Neuronal stem cell (in vitro differentiated cells): Measurements from ENCODE around the gene ATP8A2.

Experiments
- DNase-seq: peaks from one replicate; pipeline ENCODE4 v3.0.0-alpha.2; 2013; ENCODE audit warnings: low spot score
- H2AFZ ChIP-seq: one replicate; pipeline ENCODE4 v1.6.1; 2013; ENCODE audit warnings: mild to moderate bottlenecking, low read length, inconsistent platforms
- H2AK5ac ChIP-seq: 2 replicates; pipeline ENCODE4 v1.6.1; 2013; ENCODE audit warnings: low read depth, mild to moderate bottlenecking, inconsistent platforms, low read length, moderate library complexity, mixed read lengths
- H2BK120ac ChIP-seq: 2 replicates; pipeline ENCODE4 v1.6.1; 2013; ENCODE audit warnings: low read depth, mild to moderate bottlenecking, inconsistent platforms, low read length, moderate library complexity, mixed read lengths
- H2BK12ac ChIP-seq: one replicate; pipeline ENCODE4 v1.6.1; 2013; ENCODE audit warnings: low read length, inconsistent platforms
- H2BK15ac ChIP-seq: 2 replicates; pipeline ENCODE4 v1.6.1; 2013; ENCODE audit warnings: mild to moderate bottlenecking, low read length, inconsistent platforms, mixed read lengths
- H2BK5ac ChIP-seq: one replicate; pipeline ENCODE4 v1.6.1; 2013; ENCODE audit warnings: inconsistent platforms, mild to moderate bottlenecking, low read length, moderate library complexity
- H3K14ac ChIP-seq: one replicate; pipeline ENCODE4 v1.6.1; 2013; ENCODE audit warnings: low read length, inconsistent platforms
- H3K18ac ChIP-seq: 2 replicates; pipeline ENCODE4 v1.6.1; 2013; ENCODE audit warnings: low read length, inconsistent platforms
- H3K23ac ChIP-seq: 2 replicates; pipeline ENCODE4 v1.6.1; 2013; ENCODE audit warnings: low read depth, mild to moderate bottlenecking, mixed read lengths, low read length, inconsistent platforms; ENCODE audit not compliant: poor library complexity
- H3K27ac ChIP-seq: replicated peaks from 3 replicates; pipeline ENCODE4 v1.5.1; 2013; ENCODE audit warnings: low read length, inconsistent platforms
- H3K27me3 ChIP-seq, 3 experiments: 2 replicates each; pipeline ENCODE4 v1.6.1; 2013; ENCODE audit warnings: low read length in 3 of 3, mild to moderate bottlenecking in 2 of 3, inconsistent platforms in 1 of 3, low read depth in 1 of 3, mixed read lengths in 1 of 3, moderate library complexity in 1 of 3; ENCODE audit not compliant: control insufficient read depth in 3 of 3, insufficient read depth in 3 of 3
- H3K36me3 ChIP-seq, 2 donors: replicated peaks in 1 of 2; 2 replicates each; pipeline ENCODE4 v1.6.1; 2013; ENCODE audit warnings: low read length in 2 of 2; ENCODE audit not compliant: control insufficient read depth in 2 of 2, insufficient read depth in 2 of 2
- H3K4ac ChIP-seq: 2 replicates; pipeline ENCODE4 v1.6.1; 2013; ENCODE audit warnings: inconsistent platforms, mild to moderate bottlenecking, low read length, moderate library complexity
- H3K4me1 ChIP-seq, 2 donors: 1 replicate in 1 of 2; 2 replicates in 1 of 2; pipeline ENCODE4 v1.6.1; 2013; ENCODE audit warnings: low read length in 2 of 2, low read depth in 1 of 2; ENCODE audit not compliant: control insufficient read depth in 2 of 2, insufficient read depth in 1 of 2
- H3K4me2 ChIP-seq: one replicate; pipeline ENCODE4 v1.6.1; 2013; ENCODE audit warnings: mild to moderate bottlenecking, low read length, inconsistent platforms; ENCODE audit not compliant: insufficient read depth, poor library complexity, severe bottlenecking
- H3K4me3 ChIP-seq, 2 donors: 2 replicates each; pipeline ENCODE4 v1.5.1; 2013; ENCODE audit warnings: low read length in 2 of 2, mild to moderate bottlenecking in 2 of 2, inconsistent platforms in 1 of 2, moderate library complexity in 1 of 2
- H3K79me1 ChIP-seq: one replicate; pipeline ENCODE4 v1.6.1; 2013; ENCODE audit warnings: low read depth, mild to moderate bottlenecking, inconsistent platforms, low read length, moderate library complexity
- H3K9ac ChIP-seq: one replicate; pipeline ENCODE4 v1.6.1; 2013; ENCODE audit warnings: mild to moderate bottlenecking, low read depth, low read length, inconsistent platforms; ENCODE audit not compliant: poor library complexity
- H3K9me3 ChIP-seq, 2 donors: replicated peaks in 1 of 2; 2 replicates each; pipeline versions ENCODE3 to v1.6.1; 2013; ENCODE audit warnings: low read length in 2 of 2, mild to moderate bottlenecking in 2 of 2, inconsistent platforms in 1 of 2, low read depth in 1 of 2, mixed read lengths in 1 of 2, moderate library complexity in 1 of 2; ENCODE audit not compliant: control insufficient read depth in 2 of 2, insufficient read depth in 1 of 2
- H4K8ac ChIP-seq: one replicate; pipeline ENCODE4 v1.6.1; 2013; ENCODE audit warnings: low read depth, mild to moderate bottlenecking, inconsistent platforms, low read length, moderate library complexity
- H4K91ac ChIP-seq: one replicate; pipeline ENCODE4 v1.6.1; 2013; ENCODE audit warnings: low read length, low read depth, mild to moderate bottlenecking, inconsistent platforms; ENCODE audit not compliant: poor library complexity
- WGBS, 2 donors: extraction: QIAGEN DNeasy Blood & Tissue Kit; methylation state at CpG; one replicate each; pipeline ENCODE4 v1.1.7; 2013; ENCODE audit warnings: missing lambda C conversion rate in 2 of 2, mixed read lengths in 1 of 2; ENCODE audit not compliant: insufficient read length in 2 of 2, insufficient replicate concordance in 1 of 2; ENCODE audit errors: extremely low coverage in 2 of 2; 5-methylcytosine and 5-hydroxymethylcytosine counted together

ATP8A2 gene

GRCh38 chr13:25502031-25502430 lies 130.3 kb downstream of the ATP8A2 start:
- Histone ChIP-seq H3K4ac (no peak overlapping the region), H3K27ac (no peak overlapping the region), H3K79me1 (no peaks in the 10 kb centered on the region), H3K9me3 (peaks cover 0 to 2% of the 10 kb centered on the region in 2 donors), H3K14ac (no peak overlapping the region), H2BK120ac (no peak overlapping the region), H2AFZ (no peak overlapping the region), H2BK15ac (no peak overlapping the region), H3K4me3 (no peak overlapping the region), H3K9ac (no peak overlapping the region), H3K4me1 (no peaks in the 10 kb centered on the region), H3K4me2 (no peak overlapping the region), H2BK12ac (no peak overlapping the region), H3K18ac (no peak overlapping the region), H4K91ac (no peak overlapping the region), H3K27me3 (no peaks in the 10 kb centered on the region), H4K8ac (no peak overlapping the region), H3K36me3 (no peaks in the 10 kb centered on the region), H2BK5ac (no peak overlapping the region), H3K23ac (no peak overlapping the region), H2AK5ac (no peak overlapping the region)
- DNase-seq, result no peak
- no CpG with 5 or more reads among the region's 3 CpGs for WGBS, 2 donors

- H2AK5ac ChIP-seq, result no peak overlapping the region
- no peak overlapping the region for H2BK15ac ChIP-seq
- no peak overlapping the region for H3K27ac ChIP-seq
- no peaks in the 10 kb centered on the region for H3K4me1 ChIP-seq
- WGBS, 2 donors, result no CpG with 5 or more reads among the region's 6 CpGs
- no peak for DNase-seq
- no peak overlapping the region for H4K8ac ChIP-seq
- no peak overlapping the region for H2BK12ac ChIP-seq
- H3K9me3 ChIP-seq, result peaks cover 0 to 2% of the 10 kb centered on the region in 2 donors
- H3K9ac ChIP-seq, result no peak overlapping the region
- no peaks in the 10 kb centered on the region for H3K79me1 ChIP-seq
- H2BK5ac ChIP-seq, result no peak overlapping the region
- H3K4me3 ChIP-seq, result no peak overlapping the region
- H2AFZ ChIP-seq, result no peak overlapping the region
- no peak overlapping the region for H3K4me2 ChIP-seq
- H4K91ac ChIP-seq, result no peak overlapping the region
- H3K18ac ChIP-seq, result no peak overlapping the region
- H3K27me3 ChIP-seq, result no peaks in the 10 kb centered on the region
- H3K4ac ChIP-seq, result no peak overlapping the region
- H2BK120ac ChIP-seq, result no peak overlapping the region
- no peaks in the 10 kb centered on the region for H3K36me3 ChIP-seq
- no peak overlapping the region for H3K23ac ChIP-seq
- no peak overlapping the region for H3K14ac ChIP-seq
Observed at GRCh38 chr13:25502551-25502950, 130.8 kb downstream of the ATP8A2 start.

GRCh38 chr13:25503856-25504255 lies 132.1 kb downstream of the ATP8A2 start:
- Histone ChIP-seq H3K4me2 (no peak overlapping the region), H3K4me1 (no peaks in the 10 kb centered on the region), H3K23ac (no peak overlapping the region), H2AK5ac (no peak overlapping the region), H3K18ac (no peak overlapping the region), H3K27me3 (no peaks in the 10 kb centered on the region), H4K91ac (no peak overlapping the region), H2BK120ac (no peak overlapping the region), H2BK5ac (no peak overlapping the region), H4K8ac (no peak overlapping the region), H3K79me1 (no peaks in the 10 kb centered on the region), H3K9me3 (peaks cover 0 to 2% of the 10 kb centered on the region in 2 donors), H3K27ac (no peak overlapping the region), H2AFZ (no peak overlapping the region), H3K4ac (no peak overlapping the region), H2BK15ac (no peak overlapping the region), H3K9ac (no peak overlapping the region), H3K14ac (no peak overlapping the region), H3K4me3 (no peak overlapping the region), H3K36me3 (no peaks in the 10 kb centered on the region), H2BK12ac (no peak overlapping the region)
- WGBS, 2 donors, result no CpG with 5 or more reads among the region's 4 CpGs
- no peak for DNase-seq

GRCh38 chr13:25507841-25508240 lies 136.1 kb downstream of the ATP8A2 start:
- Histone ChIP-seq H3K14ac (no peak overlapping the region), H4K8ac (no peak overlapping the region), H4K91ac (no peak overlapping the region), H2AFZ (no peak overlapping the region), H2BK120ac (no peak overlapping the region), H3K36me3 (no peaks in the 10 kb centered on the region), H3K4ac (no peak overlapping the region), H3K79me1 (no peaks in the 10 kb centered on the region), H2BK15ac (no peak overlapping the region), H3K4me1 (no peaks in the 10 kb centered on the region), H3K23ac (no peak overlapping the region), H3K18ac (no peak overlapping the region), H3K9me3 (peaks cover 0 to 3% of the 10 kb centered on the region in 2 donors), H3K4me2 (no peak overlapping the region), H3K27me3 (no peaks in the 10 kb centered on the region), H2BK12ac (no peak overlapping the region), H2BK5ac (no peak overlapping the region), H3K9ac (no peak overlapping the region), H2AK5ac (no peak overlapping the region), H3K4me3 (no peak overlapping the region), H3K27ac (no peak overlapping the region)
- no CpG with 5 or more reads among the region's 1 CpG for WGBS, 2 donors
- no peak for DNase-seq
